GM18511 (cell line): Measurements from ENCODE around the gene SERPINA12.
"Not testable (repeated sequence)": the region's sequence is repeated elsewhere in the genome, so short reads cannot be mapped to it uniquely, and the experiment has no call there.

Experiments used
- ATAC-seq: cut with Tn5 transposase; IDR thresholded peaks from one replicate; pipeline ENCODE4 v1.9.1; 2021; ENCODE audit warnings: mild to moderate bottlenecking, moderate library complexity; ENCODE audit not compliant: unreplicated experiment

The SERPINA12 gene

DNA sequence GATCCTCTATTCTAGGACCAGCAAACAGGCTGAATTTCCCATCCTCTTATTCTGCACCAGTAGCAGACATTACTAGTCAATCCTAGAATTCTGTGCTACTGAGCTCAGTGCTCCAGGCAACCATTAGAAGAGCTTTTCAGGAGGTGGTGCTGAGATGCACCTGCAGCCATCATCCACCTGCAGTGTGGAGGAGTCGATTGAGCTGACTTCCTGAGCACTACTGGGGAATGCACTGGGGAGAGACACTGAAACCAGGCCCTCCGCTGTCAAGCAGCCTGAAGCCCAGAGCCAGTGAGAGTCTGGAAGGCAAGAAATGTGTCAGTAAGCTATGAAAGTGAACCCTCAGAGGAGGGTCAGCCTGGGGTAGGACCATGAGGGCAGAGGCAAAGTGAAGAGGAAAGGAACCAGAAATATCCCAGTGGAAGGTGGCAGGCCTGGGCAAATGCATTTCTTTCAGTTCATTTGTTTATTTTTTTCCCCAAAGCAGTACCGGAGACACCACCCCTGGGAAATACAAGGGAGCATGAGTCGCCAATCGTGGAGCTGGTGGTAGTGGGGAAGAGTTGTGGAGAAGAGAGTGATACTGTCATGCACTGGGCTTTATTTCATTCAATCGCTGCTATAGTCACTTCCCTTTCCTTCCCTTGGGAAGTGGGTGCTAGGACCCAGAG, 28.9 kb upstream of the SERPINA12 start:
- no peak for ATAC-seq

DNA sequence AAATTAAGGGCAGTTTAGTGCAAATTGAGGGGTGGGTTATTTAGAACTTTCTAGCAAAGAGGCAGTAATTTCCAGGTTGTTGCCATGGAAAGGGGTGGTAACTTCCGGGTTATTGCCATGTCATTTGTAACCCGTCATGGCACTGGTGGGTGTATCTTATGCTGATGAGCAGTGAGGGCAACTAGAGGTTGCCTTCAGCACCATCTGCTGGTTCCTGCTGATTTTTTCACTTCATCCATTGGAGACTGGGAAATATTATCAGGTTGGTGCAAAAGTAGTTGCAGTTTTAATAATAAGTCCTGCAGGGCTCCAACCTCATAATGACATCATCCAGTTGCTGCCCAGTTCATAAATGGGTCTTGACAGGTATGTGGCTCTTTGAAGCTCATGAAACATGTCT, 27.6 kb upstream of the SERPINA12 start:
- ATAC-seq = no peak

DNA sequence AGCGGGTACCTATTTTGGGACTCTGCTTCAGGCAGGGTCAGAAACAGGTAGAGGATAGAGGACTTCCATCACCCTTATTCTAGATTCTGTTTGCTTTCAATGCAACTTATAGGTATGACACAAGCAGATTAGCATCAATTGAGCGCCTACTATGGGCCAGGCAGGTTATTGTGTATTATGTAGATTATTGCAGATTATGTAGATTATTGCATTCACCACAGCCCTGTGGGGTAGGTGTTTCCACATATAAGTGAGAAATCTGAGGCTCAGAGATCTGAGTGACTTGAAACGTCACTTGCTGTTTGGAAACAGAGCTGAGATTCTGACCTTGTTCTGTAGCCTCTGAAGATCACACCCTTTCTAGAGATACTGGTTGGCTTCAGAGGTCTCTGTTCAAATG, 26.2 kb upstream of the SERPINA12 start:
- ATAC-seq = no peak

DNA sequence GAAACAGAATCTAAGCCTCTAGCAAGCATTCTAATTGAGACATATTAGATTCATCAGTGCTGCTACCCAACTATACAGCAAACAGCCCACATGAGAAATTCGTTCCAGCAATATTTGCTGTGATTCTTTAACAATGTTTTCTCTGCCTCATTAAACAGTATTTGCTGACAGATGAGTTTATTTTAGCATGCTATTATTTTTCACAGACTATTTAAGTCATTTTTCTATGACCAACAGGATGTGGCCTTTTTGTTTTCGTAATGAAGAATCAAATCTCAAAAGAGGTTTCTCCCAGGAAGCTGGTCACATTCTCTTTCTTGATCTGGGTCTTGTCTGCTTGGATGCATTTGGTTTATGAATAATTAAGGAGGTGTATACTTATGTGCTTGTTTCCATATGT, 23.2 kb upstream of the SERPINA12 start:
- ATAC-seq = no peak

DNA sequence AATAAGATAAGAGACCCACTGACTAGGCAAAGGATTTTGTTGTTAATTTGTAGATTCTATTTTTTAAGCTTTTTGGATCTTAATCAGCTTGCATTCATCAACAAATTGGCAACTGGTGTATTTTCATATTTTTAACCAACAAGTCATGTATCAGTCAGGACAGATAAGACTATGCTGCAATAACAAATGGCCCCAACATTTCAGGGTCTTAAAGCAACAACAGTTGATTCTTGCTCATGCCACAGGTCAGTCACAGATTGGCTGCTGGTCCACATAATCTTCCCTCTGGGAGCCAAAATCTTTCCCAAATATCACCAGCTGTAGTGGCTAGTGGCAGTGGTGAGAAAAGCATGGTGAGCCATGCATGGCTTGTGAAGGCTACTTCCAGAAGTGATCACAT, 21.9 kb upstream of the SERPINA12 start:
- no peak for ATAC-seq

DNA sequence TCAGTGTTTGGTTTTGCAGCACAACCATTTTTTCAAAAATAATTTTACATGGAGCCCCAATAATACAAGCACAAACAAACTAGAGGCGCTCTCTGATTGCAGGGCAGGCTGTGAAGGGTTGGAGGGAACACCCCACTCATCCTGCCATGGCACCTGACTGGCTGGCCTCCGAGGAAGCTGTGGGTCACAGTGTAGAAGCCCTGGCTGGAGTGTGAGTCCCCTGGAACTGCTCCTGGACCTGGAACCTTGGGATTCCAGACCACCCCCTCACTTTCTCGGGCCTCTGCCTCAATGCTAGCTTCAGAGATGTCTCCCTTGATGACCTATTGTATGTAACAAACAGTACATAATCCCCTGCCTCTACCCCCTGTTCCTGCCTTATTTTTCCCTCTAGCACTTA, 14.8 kb upstream of the SERPINA12 start:
- no peak for ATAC-seq

DNA sequence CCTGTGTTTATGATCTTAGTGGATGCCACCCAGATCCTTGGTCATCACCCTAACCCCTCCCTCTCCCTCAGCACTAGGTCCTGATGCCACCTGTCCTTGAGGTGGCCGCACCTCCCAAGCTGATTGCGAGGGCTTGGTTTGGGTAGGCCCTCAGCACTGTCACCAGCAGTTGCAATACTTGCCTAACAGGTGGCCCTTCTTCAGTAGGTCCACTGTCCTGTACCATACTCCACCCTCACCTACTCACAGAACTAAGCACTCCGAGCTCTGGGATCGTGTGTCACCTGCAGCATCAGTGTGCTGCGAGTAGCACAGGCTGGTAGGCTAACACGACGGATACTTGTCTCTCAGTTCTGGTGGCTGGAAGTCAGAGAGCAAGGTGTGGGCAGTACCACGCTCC, 14.0 kb upstream of the SERPINA12 start:
- no peak for ATAC-seq

DNA sequence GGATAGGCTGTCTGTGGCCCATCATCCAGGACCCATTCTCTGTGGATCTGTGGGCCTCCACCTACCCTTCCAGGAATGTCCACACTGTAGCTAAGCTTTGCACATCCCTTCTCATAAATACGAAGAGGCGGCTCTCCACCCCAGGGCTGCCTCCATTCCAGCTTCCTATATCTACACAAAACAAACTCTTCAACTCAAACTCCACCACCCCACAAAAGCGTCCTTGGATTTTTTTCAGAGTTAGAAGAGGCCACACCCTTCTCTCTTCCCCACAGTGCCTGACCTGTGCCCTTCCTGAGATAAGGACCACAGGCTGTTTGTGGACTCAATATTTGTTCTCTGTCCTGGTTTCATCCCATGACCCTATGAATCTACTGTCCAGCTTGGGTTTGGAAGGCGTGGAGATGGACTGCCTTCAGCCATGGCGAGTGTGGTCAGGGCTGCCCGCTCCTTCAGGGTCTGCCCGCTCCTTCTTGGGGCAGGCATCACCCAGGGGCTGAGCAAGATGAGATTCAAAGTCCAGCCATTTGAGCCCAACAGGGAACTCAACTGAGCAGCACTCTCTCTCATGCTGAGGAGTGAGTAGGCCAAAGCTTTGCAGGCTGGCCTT, 13.0 kb upstream of the SERPINA12 start:
- ATAC-seq = no peak

DNA sequence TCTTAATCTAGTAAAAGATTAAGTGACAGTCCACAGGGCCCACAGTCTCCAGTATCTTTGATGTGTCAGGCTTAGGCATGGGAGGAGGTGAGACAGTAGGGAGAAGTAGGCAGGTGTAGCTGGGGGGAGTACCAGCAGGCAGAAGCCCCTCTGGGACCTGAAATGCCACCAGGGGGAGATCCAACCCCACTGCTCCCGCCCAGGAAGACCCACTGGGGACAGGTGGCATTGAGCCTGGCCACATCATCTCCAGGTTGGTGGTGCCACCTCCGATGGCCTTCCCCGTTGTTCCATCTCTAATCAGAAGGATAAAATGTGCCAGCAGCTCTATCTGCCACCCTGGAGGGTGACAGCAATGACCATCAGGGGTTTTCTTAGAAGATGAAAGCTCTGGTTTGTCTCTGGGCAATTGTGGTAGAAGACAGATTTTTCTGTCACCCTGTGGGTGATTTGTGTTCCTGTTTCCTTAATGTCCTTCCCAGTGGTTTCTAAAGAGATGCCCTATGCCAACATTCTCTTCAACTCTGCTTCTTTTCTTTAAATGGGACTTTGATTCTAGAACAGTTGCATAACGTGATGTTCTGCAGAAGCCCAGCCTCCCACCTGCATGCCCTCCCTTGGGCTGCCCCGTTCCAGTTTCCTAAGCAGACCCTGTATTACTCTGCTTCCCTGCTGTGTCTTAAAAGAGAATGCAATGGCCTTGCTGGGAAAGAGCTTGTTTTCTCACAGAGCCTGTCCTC, 12.3 kb upstream of the SERPINA12 start:
- no peak for ATAC-seq

DNA sequence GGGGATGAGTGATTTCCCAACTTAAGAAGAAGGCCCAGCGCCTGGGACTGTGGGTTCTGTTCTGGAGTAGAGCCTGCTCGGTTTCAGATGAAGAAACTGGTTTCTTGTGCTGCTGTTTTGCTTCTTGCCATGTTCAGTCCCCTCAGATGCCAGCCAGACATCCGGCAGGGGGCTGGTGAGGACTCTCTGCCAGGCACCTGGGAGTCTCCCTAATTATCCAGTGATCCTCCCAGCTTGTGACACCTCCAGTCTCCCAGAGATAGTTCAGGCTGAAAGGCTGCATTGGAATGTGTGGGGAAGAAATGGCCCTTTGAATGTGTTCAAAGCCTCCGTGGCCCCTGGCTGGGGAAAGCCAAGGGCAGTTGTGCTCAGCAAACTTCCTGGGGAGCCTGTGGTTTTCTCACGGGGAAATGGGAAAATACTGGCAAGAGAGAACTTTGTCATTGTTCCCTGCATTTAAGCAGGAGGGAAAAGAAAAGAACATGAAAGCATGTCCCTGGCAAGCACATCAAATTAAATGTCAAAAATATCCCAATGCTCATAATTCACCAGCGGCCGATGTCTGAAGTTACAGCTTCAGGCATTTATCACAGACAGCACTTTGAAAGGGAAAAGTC, 8.5 kb upstream of the SERPINA12 start:
- ATAC-seq = no peak

DNA sequence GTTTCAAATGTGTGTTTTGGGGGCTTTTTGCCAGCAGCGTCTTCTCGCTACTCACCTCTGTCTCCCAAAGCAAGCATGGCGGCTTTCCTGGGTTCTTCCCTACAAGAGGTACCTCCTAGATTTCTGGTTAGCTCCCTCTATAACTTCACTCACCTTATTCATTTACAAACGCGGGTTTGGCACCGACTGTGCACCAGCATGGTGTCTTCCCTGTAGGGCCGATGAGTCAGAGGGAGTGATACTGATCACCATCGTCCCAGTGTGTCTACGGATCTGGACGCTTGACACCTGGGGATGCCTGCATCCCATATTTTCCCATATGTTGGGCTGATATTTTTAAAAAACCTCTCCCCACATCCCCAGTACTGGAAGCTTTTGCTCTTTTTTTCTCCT, 8.0 kb upstream of the SERPINA12 start:
- no peak for ATAC-seq

DNA sequence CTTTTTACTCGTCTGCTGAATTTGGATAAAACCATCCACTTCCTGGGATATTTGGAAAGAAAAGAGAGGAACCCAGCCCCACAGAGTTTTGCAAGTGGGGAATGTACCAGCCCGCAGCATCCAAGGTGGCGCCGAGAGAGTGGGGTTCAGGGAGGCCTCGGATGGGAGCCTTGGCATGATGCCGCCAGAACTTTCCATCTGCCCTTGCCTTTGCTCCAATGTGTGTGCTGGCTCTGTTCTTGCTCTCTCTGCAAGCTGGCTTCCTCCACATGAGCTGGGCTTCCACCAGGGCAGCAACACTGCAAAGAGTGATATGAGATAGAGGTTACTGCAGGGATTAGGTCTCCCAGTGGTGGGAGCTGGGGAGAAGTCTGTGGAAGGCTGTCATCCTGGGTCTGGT, 6.6 kb upstream of the SERPINA12 start:
- ATAC-seq = no peak

DNA sequence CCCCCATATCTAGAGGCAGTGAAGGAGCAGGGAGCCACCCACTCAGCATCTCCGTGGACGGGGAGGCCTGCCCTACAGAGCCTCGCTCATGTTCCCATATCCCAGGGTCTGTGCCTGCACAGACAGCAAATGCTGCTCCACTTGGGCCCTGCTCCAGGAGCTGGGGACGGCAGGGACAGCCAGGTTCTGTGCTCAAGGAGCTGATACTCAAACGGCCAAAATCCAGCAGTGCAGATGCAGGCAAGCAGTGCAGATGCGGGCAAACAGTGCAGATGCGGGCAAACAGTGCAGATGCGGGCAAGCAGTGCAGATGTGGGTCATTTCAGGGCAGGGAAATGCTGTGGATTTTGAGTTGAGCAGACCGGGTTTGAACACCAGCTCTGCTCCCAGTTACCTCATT, 6.2 kb upstream of the SERPINA12 start:
- ATAC-seq = no peak

DNA sequence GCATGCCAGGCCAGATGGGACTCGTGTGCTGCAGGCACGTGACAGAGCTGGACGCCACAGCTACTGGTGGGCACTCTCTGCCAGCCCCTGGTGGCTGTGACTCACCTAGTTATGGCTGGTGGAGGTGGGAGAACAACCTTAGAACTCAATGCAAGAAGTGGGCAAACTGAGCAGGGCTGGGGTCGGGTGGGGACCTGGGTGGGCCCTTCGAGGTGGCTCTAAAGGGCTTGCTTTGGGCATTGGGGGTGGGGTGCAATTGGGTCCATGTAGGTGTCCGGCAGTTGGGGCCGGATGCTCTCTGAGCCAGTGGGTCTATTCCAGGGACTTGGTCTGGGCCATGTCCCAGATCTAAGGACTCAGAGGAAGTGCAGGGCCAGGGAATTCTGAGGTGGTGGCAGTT, 5.1 kb upstream of the SERPINA12 start:
- no peak for ATAC-seq

DNA sequence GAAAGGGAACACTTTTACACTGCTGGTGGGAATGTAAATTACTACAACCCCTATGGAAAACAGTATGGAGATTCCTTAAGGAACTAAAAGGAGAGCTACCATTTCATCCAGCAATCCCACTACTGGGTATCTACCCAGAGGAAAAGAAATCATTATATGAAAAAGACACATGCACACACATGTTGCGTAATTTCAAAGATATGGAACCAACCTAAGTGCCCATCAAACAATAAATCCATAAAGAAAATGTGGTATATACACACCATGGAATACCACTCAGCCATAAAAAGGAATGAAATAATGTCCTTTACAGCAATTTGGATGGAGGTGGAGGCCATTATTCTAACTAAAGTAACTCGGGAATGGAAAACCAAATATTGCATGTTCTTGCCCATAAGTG, 1.2 kb upstream of the SERPINA12 start:
- ATAC-seq = not testable (repeated sequence)

DNA sequence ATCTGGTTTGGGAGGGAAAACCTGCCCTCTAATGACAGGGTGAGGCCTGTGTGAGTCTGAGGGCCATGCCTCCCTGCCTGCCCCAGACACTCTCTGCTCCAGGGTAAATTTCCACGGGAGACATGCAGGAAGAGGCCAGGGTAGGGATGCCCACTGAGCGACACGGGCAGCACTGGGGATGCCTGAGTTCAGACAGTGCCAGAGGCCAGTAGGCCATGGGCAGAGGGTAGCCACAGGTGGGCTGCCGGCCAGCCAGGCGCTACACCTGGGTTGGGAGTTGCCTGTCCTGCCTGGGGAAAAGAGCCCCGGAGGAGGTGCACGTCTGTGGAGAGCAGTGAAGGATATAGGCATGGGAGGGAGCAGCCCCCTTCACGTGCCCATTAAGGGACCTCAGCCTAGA, 3.6 kb downstream of the SERPINA12 start:
- no peak for ATAC-seq

DNA sequence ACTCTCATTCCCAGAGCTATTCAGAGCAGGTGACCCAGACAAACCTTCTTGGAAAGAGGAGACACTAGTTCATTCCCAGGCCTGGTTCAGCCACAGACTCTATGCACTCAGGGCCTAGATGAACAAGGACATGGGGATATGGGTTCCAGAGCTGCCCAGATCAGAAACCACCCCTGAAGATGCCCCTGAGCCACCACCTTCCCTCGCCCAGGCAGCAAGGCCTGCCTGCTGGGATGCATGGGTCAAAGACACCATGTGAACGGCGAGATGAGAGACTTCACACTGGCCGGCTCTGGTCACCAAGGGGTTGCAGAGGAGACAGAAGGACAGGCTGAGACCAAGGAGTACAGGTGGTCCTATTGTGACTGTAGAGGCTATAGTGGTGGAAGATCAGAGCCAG, 4.1 kb downstream of the SERPINA12 start:
- ATAC-seq = no peak

DNA sequence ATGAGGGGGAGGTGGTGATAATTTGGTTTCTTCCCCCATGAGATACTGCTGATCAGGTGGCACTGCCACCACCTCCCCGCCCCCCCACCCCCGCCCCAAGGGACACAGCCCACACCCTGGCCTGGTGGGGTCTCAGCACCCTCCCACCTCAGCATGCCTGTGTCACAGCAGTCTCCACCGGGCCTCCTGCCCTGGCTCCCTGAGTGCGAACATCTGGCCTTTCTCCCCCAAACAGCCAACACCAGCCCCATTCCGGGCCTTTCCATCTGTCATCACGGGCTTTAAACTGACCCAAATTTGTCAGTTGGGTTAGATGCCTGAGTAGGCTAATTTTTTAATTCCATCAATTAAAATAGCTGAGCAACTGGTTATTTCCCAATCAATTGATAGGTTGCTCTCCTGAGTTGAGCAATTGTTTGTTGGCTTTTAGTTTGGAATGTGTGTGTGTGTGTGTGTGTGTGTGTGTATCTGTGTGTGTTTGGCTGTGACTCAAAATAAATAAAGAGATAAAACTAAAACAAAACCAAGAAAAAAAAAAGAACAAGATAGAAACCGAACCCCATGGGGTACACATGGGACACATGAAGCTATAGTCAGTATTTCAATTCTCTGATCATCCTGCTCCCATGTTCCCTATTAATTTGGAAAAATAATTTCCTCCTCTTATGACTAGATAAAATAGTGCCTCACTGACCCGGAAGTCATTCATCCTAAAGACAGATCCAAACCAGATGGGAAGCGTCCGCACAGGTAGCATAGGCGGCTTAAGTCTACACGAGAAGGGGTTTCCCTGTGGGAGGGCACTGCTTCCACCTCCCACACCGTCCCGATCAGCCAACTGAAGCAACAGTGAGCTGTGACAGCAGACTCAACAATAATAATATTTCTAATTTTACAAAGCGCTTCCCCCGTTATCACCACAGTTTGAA, 7.4 kb downstream of the SERPINA12 start:
- no peak for ATAC-seq

DNA sequence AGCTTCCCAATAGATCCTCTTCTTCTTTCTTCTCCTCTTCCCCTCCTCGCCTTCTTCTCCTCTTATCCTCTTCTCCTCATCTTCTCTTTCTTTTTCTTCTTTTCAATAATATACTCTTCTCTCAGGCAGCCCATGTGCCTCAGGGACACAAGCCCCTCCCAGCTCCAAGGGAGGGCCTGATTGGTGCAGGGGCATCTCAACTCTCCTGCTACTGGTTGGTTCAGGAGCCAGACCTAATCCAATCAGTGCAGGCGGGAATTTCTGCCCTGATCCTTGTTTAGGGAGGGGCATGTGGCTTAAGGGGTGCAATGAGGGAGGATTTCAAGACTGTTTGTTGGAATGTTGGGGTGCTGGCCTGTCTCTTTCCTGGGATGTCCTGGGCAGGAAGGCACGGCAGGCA, 9.0 kb downstream of the SERPINA12 start:
- no peak for ATAC-seq

DNA sequence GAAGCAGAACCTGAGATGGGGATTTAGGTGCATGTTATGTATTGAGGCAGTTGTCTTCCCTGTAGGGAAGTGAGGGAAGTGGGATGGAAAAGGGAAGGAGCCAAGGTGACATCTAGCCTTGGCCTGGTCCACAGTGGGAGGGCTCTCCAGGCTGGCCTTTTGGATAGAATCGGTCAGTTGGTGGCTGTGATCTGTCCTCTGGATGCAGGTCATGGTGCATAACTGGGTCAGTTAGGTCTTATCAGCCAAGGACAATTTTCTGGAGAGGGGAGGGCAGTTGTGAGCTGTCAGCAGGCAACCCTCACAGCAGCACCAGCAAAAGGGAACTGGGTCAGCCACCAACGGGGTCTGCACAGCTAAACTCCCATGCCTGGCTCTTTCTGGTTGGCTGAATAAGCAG, 9.6 kb downstream of the SERPINA12 start:
- ATAC-seq = no peak

DNA sequence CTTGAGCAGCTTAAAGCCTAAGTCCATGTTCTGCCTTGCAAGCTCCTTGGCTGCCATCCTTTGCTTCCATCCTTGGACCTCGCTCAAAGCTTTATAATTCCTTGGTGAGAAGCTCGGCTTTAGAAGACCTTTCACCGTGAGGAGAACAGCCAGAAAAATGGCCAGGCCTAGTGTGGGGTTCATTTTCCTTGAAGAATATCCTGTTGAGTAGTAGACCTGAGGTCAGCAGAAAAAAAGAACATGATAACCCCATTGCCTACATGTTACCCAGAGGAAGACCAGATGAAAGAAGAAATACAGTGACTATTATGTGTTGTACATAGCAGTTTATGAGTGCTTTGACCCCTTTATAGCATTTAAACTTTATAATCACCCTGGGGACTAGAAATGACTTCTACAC, 11.1 kb downstream of the SERPINA12 start:
- no peak for ATAC-seq
